ENCODE results near the gene ATXN3.
A peak's percentile ranks its signal among the peaks of the same experiment; 100 is the strongest.

The ATXN3 gene

GRCh38 chr14:92106143-92106926 lies at the start of gene ATXN3:
TSS of gene ATXN3 (minus strand) at chr14:92106582. CDS start at chr14:92106552, 30 bp downstream.
- FAIRE-seq (peak; percentile 97), DNase-seq (ENCODE audit: extremely low spot score, insufficient read length, low read depth) (peak; percentile 96)

GRCh38 chr14:92154283-92154942 lies 48.0 kb upstream of the ATXN3 start:
- DNase-seq (ENCODE audit: extremely low spot score, insufficient read length, low read depth) (no peak), FAIRE-seq (no peak)

- FAIRE-seq = no peak
- DNase-seq (ENCODE audit: extremely low spot score, insufficient read length, low read depth) = no peak
Measured at GRCh38 chr14:92153581-92153980, 47.2 kb upstream of the ATXN3 start.

GRCh38 chr14:92144708-92145107 lies 38.3 kb upstream of the ATXN3 start:
- DNase-seq (ENCODE audit: extremely low spot score, insufficient read length, low read depth) (no peak), FAIRE-seq (no peak)

DNA sequence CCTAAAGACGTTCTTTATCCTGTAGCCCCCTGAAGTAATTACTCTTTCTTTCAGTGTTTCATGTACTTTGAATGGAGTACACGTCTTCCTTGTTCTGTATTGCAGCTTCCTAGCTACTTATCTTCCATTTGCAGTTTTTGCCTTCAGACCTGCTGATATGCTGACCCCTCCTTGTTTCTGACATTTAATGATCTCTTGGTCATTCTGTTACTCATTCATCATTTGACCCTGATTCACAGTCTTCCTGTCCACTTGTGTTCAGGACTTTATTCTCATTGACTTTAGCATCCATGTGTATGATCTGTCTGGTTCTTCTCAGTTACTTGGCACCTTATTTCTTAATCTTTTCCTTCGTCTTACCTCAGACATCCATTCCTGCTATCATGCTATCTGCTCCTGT lies 37.6 kb upstream of the ATXN3 start:
- DNase-seq (ENCODE audit: extremely low spot score, insufficient read length, low read depth) = no peak
- FAIRE-seq = no peak

DNA sequence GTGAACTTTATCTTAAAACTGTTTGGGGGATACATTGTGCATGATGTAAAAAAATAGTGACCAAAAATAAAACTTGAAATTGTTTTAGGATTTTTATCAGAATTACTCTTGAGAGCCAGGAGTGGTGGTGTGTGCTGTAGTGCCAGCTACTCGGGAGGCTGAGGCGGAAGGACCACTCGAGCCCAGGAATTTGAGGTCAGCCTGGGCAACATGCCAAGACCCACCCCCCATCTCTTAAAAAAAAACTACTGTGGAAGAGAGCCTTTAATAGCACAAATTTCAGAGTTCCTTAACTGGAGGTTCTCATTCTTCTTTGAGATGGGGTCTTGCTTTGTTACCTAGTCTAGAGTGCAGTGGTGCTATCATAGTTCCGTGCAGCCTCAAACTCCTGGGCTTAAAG lies 36.9 kb upstream of the ATXN3 start:
- FAIRE-seq (no peak), DNase-seq (ENCODE audit: extremely low spot score, insufficient read length, low read depth) (no peak)

DNA sequence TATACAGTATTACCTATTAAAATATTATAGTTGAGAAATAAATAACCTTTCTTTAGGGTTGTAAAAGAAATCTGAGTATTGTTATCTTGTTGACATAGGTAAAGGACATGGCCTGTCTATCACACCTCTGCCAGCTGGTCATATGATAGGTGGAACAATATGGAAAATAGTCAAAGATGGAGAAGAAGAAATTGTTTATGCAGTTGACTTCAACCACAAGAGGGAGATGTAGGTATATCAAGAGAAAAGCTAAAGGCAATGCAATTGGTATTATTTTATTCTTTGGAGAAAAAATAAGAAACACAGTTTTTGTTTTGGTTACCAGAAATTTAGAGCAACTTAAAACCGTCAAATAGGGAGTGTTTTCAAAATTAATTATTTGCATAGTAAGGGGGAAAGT lies 28.9 kb upstream of the ATXN3 start:
- FAIRE-seq = no peak
- no peak for DNase-seq (ENCODE audit: extremely low spot score, insufficient read length, low read depth)

- DNase-seq (ENCODE audit: extremely low spot score, insufficient read length, low read depth) = no peak
Measured at GRCh38 chr14:92134456-92134855, 28.1 kb upstream of the ATXN3 start.

DNA sequence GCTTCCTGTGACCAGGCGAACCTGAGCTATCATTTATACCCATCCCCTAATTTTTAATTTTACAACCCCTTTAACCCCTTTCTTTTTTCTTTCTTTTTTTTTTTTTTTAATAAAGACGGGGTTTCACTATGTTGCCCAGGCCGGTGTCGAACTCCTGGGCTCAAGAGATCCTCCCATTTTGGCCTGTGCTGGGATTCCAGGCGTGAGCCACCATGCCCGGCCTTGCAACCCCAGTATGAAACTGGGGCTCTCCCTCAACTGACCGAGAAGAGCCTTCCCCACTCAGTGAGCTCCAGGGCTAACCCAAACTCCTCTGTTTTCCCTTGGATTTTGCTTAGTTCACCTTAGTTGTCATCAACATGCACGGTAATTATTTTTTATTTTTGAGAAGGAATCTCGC lies 16.4 kb upstream of the ATXN3 start:
- FAIRE-seq = no peak
- no peak for DNase-seq (ENCODE audit: extremely low spot score, insufficient read length, low read depth)

More at GRCh38 chr14:92134456-92134855, 28.1 kb upstream of the ATXN3 start:
- FAIRE-seq = no peak

GRCh38 chr14:92122351-92122677 lies 15.9 kb upstream of the ATXN3 start:
- FAIRE-seq = no peak

DNA sequence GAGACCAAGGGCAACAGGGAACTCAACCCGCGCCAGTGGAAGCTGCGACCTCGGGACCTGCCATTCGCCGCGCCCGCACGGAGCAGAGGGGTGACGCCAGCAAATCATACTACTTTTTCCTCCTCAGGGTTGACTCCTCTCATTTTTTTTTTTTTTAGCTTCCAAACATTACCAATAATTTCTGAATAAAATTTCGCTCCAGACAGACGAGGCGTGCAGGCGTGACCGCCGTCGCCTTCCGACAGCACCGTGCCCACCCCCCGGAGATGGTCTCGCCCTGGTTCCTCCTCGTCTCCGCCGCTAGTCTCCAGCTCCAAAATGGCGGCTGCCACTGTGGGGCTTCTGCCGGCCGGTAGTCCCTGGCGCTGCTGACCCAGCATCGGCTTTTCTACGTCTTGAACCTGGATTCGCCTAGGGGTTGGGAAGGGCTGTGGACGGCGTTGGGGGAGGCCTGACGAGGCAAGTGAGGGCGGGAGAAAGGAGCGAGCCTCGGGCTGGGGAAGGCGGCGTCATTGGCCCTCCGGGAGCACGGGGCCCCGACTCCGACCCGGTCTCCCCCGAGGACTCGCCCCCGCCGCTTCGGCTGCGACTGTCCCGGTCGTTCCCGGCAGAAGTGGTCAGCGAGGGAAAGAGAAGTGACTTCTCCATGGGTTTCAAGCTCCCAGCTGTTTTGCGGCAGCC lies 15.4 kb upstream of the ATXN3 start, which contains the start of the genes CPSF2 and NDUFB1:
CPSF2 (plus strand) TSS at position 300 of the 681 bp plus-strand sequence. CDS start 9,016 bp downstream, outside the sequence.
NDUFB1 (minus strand) TSS at position 37 of the 681 bp plus-strand sequence. CDS start 4,069 bp downstream, outside the sequence.
- peak; percentile 89 for DNase-seq (ENCODE audit: extremely low spot score, insufficient read length, low read depth)
- peak; percentile 76 for FAIRE-seq

More at GRCh38 chr14:92122351-92122677, 15.9 kb upstream of the ATXN3 start:
- DNase-seq (ENCODE audit: extremely low spot score, insufficient read length, low read depth) = no peak

DNA sequence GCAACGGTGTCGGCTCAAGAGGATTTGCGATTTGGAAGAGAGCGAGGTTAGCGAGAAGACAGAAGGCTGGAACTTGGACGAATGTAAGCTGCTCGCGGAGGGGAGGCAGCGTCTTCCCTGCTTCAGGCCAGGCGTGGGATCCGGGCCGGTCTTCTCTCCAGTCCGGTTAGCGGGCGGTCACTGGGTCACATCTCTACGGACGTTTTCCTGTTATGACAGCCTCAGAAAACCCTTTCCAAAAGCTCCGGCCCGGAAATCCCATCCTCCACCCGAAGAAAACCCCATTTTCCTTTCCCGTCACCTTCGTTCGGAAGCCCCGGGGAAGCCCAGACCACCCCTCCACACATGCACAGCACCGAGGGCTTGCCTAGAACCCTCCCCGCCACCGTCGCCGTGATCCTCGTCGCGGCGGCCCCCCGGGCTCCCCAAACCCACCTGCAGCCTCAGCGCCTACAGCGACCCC lies 14.9 kb upstream of the ATXN3 start:
- FAIRE-seq = peak; percentile 24
- no peak for DNase-seq (ENCODE audit: extremely low spot score, insufficient read length, low read depth)

GRCh38 chr14:92109490-92109889 lies 3.1 kb upstream of the ATXN3 start:
- FAIRE-seq (no peak), DNase-seq (ENCODE audit: extremely low spot score, insufficient read length, low read depth) (no peak)

GRCh38 chr14:92108345-92109254 lies 2.2 kb upstream of the ATXN3 start:
- no peak for DNase-seq (ENCODE audit: extremely low spot score, insufficient read length, low read depth)
- peak; percentile 47 for FAIRE-seq

DNA sequence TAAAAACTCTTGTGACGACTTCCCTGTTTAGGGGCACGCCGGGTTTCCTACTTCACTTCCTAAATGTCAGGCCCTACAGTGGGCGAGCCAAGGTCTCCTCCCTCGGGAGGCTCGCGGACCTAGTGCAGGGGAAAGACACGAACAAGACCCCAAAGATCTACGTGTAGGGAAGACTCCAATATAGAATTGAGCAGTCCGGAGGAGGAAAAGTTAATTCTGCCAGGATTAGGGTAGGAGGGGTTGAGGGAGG lies 564 bp downstream of the ATXN3 start:
- no peak for FAIRE-seq
- DNase-seq (ENCODE audit: extremely low spot score, insufficient read length, low read depth) = no peak

- DNase-seq (ENCODE audit: extremely low spot score, insufficient read length, low read depth) = no peak
- FAIRE-seq = peak; percentile 61
Measured at GRCh38 chr14:92105073-92105892, 1.1 kb downstream of the ATXN3 start.

DNA sequence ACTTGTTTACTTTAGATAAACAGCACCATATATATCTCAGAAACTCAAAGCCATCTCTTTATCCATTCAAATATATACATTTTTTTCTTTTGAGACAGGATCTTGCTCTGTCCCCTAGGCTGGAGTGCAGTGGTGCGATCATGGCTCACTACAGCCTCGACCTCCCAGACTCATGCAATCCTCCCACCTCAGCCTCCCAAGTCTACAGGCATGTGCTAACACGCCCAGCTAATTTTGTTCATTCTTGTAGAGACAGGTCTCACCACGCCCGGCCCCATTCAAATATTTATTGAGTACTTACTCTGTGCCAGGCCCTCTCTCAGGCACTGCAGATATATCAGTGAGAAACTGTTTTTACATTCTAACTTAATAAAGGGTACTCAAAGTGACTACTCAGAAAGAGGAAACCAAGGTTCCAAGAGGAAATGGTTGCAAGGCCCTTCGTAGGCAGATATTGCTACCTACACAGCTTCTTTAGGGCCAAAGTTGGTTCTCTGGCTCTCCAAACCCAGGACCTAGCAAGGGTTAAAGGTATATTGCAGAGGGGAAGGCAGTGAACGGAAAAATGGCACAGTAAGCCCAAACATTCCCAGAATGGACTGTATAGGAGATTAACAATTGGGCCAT lies 2.9 kb downstream of the ATXN3 start:
- no peak for DNase-seq (ENCODE audit: extremely low spot score, insufficient read length, low read depth)
- no peak for FAIRE-seq

- DNase-seq (ENCODE audit: extremely low spot score, insufficient read length, low read depth) = no peak
- FAIRE-seq = no peak
Measured at GRCh38 chr14:92099802-92100201, 6.6 kb downstream of the ATXN3 start.

GRCh38 chr14:92093320-92093719 lies 13.1 kb downstream of the ATXN3 start:
- DNase-seq (ENCODE audit: extremely low spot score, insufficient read length, low read depth) (no peak), FAIRE-seq (no peak)

Data from GM18507 (cell line).